GM19193 (cell line): Measurements from ENCODE around the gene COG6.

Source experiments
- POLR2A ChIP-seq: IDR thresholded peaks from 4 replicates; pipeline ENCODE4 v1.6.1; 2011; ENCODE audit not compliant: insufficient read depth, insufficient read length; ENCODE audit errors: extremely low read depth

The COG6 gene

GRCh38 chr13:39777527-39778061 lies 122.1 kb downstream of the COG6 start:
- TF ChIP-seq POLR2A: no peak

- TF ChIP-seq POLR2A: no peak
These were observed 124.1 kb downstream of the COG6 start for GRCh38 chr13:39779337-39780265.

DNA sequence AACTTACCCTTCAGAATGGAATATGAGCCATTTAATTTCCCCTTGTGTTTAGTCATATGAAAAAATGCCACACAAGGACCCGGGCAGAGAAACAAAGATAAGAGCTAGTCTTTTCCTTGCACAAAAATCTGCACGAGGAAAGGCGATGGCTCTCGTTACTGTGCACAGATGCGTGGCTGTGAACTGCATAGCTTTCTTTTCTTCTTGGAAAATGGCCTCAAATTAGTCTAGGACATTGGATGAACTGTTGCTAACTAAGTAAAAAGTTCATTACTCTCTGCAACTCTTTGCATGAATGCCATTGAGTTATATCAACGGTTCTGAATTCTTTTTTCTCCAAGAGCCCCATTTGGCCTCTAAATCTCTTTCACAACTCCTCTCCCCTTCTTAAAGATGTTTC lies 125.2 kb downstream of the COG6 start:
- no peak for TF ChIP-seq POLR2A

DNA sequence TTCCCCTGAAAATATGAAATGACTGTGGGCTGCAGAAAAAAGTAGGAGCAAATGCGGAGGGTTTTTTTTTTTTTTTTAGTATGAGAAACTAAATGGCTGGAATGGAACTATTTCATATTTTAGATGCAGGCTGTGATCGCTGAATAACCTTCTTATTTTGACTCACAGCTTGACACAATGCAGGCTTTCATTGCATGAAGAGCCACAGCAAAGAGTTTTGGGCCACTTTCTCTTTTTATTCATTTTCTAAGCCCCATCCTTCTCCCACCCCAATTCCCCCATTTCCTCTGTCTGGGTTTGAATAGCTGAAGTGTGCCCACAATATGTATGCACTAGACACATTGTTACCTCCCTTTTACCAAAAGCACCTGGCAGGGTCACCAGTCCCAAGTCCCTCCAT lies 125.9 kb downstream of the COG6 start:
- no peak for TF ChIP-seq POLR2A

GRCh38 chr13:39783051-39783450 lies 127.6 kb downstream of the COG6 start:
- no peak for TF ChIP-seq POLR2A

DNA sequence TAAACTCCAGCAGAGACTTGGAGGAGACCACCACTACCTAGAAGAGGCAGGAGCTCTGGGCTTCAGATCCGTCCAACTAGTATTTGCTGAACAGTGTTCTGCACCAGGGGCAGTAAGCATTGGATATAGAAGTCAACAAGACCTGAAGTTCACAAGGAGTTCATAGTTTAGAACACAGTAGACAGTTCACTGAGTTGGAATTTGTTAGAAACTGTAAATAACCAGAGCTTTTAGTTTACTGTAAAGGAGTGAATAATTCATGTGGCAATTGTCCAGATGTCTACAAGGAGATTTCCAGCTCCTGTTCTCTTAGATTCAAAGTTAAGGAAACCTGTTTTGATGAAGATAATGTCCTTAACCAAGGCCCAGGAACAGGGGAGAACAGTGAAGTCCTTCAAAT lies 128.9 kb downstream of the COG6 start:
- TF ChIP-seq POLR2A: no peak

GRCh38 chr13:39786091-39786490 lies 130.6 kb downstream of the COG6 start:
- TF ChIP-seq POLR2A: no peak

DNA sequence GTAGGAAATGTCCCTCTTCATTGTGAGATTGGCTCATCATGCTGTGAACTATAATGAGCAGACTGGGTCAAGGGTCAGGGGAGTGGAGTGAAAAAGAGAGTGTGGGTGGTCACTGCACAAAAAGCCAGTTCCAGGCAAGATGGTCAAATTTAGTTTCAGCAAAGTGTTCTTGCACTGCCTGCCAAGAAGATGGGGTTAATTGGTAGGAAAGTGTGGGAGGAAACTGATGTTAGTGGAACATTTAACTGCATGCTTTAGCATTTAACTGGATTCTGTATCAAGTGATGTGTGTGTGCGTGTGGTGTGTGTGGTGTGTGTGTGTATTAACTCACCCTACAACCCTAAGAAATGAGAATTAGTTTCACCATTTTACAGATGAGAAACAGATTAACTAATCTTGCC lies 131.6 kb downstream of the COG6 start:
- TF ChIP-seq POLR2A: no peak

DNA sequence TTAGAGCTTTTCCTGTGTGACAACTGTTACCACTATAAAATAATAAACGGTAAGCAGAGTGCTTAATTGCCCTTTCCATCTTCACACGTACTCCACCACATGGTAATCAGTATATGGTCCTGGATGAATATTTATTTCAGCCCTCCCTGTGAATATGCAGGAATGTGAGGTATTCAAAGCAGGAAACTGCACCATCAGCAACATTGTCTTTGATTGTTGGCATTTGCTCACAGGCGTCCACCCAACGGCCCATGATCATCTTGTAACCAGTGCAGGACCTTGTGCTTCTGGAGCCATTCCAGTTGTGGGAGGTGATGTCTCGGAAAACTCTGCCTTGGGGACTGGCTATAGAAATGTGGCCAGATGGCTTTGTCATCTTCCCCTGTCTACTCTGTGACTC lies 132.6 kb downstream of the COG6 start:
- TF ChIP-seq POLR2A: no peak

DNA sequence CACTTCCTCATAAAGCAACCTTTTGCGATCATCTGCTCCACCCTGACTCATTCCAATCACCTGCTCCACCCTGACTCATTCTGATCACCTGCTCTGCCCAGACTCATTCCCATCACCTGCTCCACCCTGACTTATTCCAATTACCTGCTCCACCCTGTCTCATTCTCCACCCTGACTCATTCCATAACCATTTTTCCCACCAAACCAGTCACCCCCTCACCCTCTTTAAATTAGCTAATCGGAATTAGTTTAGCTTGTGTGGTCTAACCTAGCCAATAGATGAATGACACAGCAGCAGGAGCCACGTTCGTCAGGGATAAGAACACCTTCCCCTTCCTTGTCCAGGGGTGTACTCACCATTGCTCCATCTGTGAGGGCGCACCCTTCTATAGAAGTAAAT lies 134.0 kb downstream of the COG6 start:
- TF ChIP-seq POLR2A: no peak
